ENCODE measurements around the gene GATM.

DNA sequence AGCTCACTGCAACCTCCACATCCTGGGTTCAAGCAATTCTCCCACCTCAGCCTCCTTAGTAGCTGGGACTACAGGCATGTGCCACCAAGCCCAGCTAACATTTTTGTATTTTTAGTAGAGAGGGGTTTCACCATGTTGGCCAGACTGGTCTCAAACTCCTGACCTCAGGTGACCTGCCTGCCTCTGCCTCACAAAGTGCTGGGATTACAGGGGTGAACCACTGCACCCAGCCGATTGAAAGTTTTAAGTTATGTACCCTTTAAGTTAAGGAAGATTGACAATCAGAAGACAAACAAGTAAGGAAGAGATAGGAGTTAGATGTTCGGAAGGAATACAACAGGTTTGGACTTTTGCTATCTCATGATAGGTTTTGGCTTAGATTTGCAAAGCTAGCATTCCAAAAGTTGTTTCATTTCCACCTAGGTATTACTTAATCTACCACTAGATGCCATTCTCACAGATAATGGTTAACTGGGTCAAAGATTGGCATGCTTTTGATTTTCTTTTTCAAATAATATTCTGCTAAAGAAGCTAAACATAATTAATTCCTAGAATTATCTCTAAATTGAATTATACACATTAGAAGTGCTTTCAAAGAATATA, 35.0 kb downstream of the GATM start:
- TF ChIP-seq, protein P1, sequence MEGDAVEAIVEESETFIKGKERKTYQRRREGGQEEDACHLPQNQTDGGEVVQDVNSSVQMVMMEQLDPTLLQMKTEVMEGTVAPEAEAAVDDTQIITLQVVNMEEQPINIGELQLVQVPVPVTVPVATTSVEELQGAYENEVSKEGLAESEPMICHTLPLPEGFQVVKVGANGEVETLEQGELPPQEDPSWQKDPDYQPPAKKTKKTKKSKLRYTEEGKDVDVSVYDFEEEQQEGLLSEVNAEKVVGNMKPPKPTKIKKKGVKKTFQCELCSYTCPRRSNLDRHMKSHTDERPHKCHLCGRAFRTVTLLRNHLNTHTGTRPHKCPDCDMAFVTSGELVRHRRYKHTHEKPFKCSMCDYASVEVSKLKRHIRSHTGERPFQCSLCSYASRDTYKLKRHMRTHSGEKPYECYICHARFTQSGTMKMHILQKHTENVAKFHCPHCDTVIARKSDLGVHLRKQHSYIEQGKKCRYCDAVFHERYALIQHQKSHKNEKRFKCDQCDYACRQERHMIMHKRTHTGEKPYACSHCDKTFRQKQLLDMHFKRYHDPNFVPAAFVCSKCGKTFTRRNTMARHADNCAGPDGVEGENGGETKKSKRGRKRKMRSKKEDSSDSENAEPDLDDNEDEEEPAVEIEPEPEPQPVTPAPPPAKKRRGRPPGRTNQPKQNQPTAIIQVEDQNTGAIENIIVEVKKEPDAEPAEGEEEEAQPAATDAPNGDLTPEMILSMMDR (optimal IDR thresholded peaks at IDR 0.05 in 1 of 3, IDR thresholded peaks at IDR 0.05 in 1 of 3, conservative IDR thresholded peaks at IDR 0.05 in 1 of 3; ENCODE audit: extremely low read depth in 1 of 3, insufficient read depth in 2 of 3, low read length in 3 of 3): no peak
- TF ChIP-seq EZH2 (IDR thresholded peaks at IDR 0.05; ENCODE audit: low read length): no peak
